HG02623 (cell line): ENCODE measurements around the gene PC.
A peak's percentile ranks its signal among the peaks of the same experiment; 100 is the strongest.

Source experiments
- ATAC-seq: cut with Tn5 transposase; IDR thresholded peaks from one replicate; pipeline ENCODE4 v1.9.1; 2021; ENCODE audit warnings: moderate library complexity; ENCODE audit not compliant: unreplicated experiment

Gene PC

DNA sequence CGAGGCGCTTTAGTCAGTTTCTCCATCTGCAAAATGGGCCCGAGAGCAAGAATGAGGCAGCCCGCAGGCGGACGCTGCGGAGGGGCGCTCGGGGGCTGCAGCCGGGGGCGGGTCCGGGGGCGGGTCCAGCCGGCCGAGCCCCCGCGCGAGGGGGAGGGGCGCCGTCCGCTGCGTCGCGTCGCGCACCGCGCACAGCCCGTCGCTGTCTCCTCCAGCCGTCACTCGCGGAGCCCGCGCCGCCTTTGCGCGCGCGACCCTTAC lies 282 bp downstream of the PC start:
- peak; percentile 21 for ATAC-seq

DNA sequence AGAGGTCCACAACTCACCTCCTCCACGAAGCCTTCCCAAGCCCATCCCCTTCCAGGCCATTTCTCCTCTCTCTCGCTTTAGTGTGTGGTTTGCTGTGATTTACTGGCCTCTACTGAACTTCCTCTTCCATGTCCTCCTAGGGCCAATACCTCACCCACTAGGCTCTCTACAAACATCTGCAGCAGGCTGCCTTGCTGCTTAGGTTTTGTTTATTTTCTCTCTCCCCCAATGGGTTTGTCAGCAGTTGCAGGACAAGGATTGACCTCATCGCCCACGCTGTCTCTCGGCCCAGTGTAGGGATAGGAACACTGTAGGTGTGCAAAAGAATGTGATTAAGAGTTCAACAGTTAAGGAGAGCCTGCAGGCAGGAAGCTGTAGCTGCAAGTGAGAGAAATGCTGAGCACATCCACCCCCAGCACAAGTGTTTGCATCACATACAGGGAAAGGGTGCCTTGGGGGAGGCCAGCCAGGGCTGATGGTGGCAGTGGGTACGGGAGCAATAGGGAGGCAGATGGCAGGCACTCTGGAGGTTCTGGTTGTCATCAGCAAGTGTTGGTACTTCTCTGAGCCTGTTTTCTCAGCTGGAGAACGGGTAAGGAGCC lies 1.4 kb downstream of the PC start:
- no peak for ATAC-seq

DNA sequence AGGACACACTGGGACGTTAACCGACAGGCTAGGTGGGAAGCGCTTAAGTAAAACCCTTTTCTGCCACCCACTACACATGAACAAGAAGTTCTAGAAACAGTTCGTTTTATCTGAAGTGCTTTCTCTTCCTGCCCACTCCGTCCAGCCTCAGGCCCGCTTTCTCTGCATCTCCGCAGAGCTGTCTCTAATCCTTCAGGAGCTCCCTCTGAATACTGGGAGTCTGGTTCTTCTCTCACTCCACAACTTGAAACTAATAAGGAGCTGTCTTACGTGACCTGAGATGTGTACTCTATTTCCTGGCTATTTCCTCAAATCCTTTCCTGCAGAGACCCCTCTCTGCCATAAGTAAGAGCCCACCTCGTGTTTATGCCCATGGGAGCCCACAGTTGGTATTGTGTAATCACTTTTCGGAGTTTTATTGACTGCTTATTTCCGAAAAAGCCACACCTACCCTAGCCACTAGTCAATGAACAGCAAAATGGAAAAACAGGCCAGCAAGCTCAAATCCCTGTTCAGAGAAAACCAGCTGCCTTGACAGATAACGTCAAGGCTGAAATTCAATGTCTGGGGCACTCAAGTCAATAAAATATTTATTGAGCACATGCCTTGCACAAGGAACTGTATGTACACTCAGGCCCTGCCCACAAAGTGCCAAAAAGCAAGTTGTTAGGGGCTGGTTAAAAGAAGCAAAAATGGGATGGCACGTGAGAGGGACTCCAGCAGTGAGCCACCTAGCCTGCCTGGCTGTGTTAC lies 4.9 kb downstream of the PC start:
- ATAC-seq, result no peak

DNA sequence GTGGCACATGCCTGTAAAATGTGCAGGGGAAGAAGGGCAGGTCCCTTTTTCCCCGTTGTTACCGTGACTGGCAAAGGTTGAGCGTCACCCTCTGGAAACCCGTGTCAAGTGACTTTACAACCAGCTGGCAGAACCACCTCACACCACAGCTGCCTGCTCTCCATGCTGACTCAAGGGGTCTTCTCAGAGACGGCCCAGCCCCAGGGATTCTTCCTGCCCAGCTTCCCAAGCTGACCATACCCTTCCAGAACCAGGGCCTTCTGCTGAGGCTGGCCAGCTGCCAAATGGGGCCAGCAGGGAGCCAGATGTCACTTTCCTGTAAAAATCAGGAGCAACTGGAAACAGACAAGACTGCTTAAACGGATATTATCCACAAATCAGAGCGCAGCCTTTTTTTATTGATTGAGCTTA lies 6.3 kb downstream of the PC start:
- no peak for ATAC-seq

DNA sequence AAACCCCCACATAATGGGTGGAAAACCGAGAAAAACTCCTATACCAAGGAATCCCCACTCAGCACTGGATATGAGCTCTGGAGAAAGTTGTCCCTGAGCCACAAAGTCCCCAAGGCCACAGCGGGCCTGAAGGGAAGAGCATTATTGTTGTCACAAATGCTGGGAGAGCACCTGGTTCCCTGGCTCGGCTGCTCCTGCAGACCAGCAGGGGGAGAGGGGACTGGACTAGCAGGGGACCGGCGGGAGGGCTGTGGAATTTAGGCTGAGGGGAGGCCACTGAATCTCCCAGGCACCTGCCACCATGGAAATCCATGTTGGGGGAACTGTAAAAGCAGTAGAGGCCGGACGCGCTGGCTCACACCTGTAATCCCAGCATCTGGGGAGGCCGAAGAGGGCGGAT lies 7.0 kb downstream of the PC start:
- no peak for ATAC-seq

DNA sequence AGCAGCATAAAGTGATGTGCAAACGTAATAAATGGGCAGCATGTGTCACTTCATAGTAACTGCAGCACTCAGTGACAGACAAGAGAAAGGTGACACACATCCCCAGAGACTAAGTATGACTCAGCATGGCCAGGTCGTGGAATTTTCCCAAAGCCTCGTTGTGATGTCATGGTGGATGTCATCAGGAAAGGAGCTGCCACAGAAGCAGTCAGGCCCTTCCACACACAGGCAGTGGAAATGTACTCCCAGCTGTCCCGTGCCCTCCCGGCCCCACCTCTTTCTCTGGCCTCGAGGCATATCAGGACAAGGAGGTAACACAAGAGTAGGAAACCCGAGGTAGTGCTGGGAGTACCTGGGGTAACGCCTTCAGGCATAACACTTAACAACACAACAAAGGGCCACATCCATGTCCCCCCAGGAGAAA lies 8.1 kb downstream of the PC start:
- ATAC-seq, result no peak

DNA sequence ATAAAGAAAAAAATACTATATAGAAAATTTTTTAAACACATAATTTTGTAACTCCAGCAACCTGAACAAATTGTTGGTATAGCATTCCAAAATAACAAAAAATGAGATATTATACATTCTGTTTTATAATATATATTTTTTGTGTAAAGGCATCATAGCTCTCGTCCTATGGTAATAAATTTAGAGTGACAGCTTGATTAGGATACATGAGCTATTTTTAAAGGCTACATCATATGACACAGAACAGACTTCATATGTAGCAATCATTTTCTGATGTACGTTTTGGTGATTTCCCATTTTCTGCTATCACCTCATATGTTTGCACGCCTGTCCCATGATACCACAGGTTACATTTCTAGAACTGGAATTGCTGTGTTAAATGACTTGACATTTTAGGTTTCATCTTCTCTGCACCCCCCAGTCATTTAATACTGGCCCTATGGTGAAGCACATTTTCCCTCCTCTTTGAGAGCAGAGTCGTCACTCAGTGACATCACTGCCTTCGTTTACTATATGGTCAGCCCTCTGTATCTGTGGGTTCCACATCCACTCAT lies 19.5 kb downstream of the PC start:
- no peak for ATAC-seq

DNA sequence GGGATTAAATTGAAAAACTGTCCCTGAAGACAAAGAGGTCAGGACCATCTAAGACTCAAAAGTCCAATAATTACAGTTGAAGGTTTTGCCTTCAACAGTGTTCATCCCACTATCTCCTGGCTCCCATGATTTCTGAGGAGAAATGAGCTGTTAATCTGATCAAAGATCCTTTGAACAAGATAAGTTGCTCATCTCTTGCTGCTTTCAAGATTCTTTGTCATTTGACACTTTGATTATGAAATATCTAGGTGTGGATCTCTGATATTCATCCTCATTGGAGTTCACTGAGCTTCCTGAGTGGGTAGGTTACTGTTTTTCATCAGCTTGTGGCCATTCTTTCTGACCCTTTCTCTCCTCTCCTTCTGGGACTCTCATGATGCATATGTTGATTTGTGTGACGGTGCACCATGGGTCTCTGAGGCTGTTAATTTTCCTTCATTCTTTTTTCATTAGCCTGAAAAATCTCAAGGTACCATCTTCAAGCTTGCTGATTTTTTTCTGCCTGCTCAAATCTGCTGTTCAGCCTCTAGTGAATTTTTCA lies 20.9 kb downstream of the PC start:
- no peak for ATAC-seq

DNA sequence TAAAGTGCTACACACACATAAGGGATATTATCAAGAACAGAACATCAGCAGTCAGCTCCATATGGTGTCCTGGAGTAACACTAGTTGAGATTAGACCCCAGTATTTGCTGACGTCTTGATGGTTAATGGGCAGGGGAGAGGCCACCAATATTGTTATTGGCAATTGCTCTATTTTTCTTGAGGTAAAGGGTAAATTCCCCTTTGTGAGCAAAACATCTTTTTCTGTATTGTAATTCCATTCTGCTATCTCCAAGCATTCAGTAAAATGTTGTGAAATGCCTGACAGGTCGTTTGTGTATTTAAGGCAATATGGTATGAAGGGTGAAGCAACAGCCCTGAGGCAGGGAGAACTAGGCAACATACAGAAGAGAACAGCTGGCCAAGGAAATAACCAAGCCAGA lies 21.9 kb downstream of the PC start:
- ATAC-seq, result no peak

DNA sequence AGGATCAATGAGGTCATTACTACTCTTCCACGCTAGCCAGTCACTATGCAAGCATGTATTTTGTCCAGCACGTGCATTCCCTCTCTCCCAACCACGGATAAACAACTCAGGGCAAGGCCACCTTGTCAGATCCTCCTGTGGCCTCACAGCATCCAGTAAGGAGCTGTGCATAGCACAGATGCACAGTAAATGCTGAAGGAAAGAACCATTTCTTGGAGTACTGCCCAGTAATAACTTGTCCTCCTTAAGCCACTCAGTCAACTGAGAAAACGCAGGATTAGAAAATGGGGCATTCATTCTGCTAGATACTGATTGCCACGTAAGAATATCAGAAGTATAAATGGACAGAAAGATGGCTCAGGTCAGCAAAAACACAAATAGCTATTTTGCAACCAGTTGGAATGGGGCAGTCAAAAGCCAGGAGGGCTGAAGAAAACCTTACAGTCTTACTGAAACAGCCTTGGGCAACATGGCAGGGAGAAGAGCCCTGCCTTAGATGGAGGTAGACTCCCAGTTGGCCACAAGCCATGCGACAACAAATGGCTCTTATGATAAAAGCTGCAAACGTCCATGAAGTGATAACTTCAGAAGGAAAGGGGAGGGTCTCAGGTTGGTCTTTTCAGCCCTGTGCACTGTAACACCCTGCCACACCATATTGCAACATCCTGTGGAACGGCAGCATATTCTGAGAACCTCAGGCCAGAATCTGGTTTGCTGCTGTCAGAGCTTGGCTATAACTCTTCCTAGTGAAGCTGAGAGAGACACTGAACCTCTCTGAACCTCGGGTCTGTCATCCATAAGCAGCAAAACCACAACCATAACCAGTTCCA lies 23.0 kb downstream of the PC start:
- no peak for ATAC-seq

DNA sequence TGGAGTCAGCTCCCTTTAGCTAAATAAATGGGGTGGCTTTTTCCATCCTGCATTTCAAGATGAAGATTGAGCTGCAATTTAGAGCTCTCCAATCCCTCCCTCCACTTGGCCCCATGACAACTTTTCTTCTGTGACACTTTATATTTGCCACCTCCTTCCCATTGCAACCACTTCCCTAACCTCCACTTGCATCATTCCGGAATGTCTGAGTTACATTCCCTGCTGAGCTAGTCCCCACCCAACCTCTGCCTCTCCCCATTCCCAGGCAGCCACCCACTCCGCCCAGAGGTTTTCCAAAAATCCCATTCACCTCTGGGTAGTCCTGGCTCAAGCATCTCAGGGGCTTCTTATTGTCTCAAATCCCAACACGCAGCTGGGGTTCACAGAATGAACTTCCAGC lies 24.7 kb downstream of the PC start:
- no peak for ATAC-seq

DNA sequence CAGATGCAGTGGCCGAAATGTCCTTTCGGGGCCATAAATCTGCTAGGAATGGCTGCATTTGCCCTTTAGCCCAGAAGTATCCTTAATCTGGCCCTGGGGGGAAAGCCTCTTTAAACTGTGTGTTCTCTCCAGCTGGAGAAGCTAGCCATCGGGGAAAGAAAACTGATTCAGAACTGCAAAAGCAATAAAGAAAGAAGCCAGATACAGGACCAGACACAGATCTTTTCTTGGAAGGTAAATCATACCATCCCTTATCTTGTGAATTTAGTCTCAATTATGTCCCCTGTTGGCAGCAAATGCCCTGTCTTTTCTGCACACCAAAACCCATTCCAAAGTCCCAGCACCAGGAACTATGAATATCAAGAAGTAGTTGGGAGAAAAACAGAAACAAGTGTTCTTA lies 25.6 kb downstream of the PC start:
- no peak for ATAC-seq

DNA sequence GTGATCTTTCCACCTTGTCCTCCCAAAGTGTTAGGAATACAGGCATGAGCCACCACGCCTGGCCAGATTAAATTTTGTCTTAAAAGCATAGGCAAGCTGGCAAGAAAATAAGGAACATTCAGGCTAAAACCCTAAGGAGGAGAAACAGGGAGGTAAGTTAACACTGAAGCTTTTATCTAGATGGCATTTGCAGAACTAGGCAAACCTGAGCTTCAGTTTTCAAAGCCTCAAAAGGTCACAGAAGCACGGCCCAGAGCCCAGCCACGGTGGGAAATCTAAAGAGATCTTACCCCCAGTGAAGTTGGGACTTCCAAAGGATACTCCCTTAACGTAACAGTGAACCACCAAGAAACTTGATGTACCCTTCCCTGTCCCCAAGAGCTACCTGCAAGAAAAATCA lies 28.4 kb downstream of the PC start:
- no peak for ATAC-seq

DNA sequence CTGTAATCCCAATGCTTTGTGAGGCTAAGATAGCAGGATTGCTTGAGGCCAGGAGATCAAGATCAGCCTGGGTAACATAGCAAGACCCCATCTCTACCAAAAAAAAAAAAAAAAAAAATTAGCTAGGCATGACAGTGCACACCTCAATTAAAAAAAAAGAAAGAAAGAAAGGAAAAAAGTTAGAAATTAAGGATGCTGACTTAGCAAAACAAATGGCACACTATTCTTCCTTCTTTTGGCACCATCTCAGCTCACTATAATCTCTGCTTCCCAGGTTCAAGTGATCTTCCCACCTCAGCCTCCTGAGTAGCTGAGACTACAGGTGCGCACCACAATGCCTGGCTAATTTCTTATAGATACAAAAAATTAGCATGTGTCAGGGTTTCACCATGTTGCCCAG lies 33.9 kb downstream of the PC start:
- ATAC-seq, result no peak

DNA sequence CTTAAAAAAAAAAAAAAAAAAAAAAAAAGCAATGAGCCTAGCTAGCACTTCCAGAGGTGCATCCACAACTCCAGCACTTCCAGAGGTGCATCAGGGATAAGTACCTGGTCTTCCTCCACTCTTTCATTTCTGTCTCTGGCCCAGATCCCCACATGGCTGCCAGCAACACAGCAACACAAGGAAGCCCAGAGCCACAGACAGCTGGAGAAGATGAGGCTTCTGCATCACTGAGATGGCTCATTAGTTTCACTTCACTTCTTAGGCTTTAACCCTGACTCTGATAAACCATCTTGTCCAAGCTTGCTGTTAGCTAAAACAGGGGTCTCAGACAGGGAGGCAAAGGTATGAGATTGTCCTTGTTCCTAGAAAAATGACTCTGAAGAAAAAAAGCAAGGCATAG lies 35.6 kb downstream of the PC start:
- ATAC-seq, result no peak

DNA sequence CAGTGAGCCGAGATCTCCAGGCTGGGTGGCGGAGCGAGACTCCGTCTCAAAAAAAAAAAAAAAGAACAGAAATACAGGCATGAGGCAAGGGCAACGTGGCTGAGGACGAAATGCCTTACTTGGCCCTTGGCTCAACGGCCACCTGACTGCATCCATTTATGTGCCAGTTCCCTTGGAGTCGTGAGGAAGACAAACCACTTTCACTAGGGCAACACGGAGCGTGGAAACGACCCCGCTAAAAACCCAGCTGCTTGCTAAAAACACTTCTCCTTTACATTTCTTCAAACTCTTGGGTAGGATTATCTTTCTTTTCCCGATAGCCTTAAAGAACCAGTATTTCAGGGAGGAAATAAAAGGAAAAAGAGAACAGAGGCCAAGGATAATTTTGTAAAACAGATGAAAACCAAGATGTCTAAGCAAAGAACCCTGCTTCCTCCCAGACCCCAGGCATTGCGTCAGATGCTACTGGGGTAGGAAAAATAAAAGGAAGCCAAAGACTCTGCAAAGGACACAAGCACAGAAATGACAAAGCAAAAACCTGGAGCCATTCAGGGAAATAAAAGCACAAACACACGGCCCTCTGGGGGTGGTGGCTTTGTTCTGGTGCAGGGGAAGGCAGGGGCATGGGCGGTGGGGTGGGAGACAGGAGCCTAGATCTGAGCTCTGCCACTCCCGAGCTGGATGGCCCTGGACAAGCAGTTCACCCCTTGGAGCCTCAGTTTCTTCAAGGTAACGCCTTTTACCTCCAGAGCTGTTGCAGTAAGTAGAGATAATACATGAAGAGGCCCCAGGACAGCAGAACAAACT lies 37.0 kb downstream of the PC start:
- no peak for ATAC-seq

DNA sequence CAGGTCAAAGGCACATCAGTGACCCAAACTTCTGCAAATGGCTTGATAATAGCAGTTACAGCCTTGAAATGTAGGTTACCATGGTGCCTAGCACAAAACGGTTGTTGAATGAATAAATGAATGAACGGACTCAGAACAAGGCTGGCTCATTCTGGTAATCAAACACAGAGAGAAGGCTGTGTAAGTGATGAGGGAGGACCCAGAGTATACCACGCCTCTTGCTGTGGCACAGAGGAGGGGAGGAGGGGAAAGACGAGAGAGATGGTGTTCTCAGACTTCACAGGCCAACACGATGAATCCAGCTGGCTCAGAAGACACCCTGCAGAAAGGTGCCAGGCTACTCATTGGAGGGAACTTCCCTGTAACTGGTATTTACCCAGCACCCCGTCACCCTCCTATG lies 38.3 kb downstream of the PC start:
- ATAC-seq, result no peak

DNA sequence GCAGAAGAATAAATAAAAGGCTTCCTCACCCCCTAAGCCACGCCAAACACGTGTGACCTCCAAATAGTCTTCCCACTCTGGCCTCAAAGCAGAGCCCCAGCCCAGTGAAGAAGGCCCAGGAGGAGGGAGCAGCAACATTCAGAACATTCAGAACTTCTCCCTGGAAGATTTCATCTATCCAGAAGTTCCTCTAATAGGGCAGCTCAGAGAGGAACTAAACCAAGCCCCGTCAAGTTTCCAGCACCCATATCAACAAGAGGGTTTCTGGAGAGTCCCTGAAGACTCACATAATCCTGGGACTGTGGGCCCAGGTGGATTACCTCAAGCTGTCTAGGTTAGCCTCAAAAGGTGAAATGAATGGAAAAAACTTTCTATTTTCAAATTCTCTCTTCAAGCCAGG lies 39.4 kb downstream of the PC start:
- no peak for ATAC-seq

DNA sequence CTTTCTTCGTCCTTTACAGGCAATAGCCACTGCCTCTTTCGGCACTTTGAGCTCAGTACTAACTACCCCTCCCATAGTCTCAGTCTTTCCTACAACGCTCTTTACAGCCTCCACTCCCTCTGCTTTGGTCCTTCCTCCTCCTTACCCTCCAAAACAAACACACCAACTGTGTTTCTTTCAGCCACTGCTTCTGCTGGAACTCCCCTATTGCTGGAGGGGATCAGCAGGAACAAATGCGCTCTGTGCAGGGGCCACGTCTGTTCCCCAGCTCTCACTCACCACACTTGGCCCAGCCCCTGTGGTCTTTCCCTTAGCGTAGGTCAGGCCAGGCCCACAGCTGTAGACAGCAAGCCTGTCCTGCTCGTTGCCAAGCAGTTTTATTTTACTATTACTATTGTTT lies 42.3 kb downstream of the PC start:
- no peak for ATAC-seq

DNA sequence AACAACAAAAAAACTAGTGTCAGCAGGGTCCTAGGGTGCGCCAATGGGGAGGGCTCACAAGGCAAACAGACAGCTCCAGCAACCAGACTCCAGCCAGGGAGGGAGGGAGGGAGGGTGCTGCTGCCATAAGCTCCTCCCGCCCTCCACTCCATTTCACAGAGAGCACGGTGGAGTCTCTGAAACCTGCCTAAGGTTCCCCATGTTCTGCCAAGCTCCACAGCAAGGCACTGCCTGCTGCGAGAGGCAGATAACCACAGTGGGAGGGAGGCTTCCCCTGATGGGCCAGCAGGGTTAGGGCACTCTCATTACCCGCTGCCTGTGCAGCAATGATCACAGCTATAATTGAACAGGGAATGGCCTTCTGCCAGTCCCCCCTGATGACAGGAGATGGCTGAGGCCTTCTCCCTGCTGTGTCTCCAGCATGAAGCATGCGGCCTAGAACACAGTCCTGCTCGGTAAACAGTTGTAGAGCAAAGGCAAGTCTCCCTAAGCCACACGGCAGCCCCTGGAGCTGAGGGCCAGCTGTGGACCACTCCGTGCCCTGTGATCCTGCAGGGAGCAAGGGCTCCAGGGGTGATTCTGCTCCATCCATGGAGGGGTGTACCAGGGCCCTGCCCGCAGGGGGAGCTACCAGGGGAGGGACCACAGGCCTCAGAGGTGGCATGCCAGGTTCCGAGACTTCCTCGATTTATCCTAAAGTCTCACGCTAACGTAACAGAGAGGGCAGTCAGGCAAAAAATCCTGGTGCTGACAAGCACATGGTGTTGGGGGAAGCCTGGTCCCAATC lies 42.9 kb downstream of the PC start:
- ATAC-seq, result no peak
